Measurements from ENCODE around the gene RGS14.

Gene RGS14

GRCh38 chr5:177396807-177397206 lies 39.1 kb downstream of the RGS14 start:
- H3K27ac ChIP-seq (ENCODE audit: low read depth, low read length): no peak overlapping the region
- H3K9me3 ChIP-seq (ENCODE audit: control insufficient read depth, insufficient read depth, low read length): no peaks in the 10 kb centered on the region
- no peak overlapping the region for H3K4me2 ChIP-seq (ENCODE audit: low read length)
- H3K79me2 ChIP-seq (ENCODE audit: control insufficient read depth, low read length): no peaks in the 10 kb centered on the region
- H3F3A ChIP-seq (ENCODE audit: control insufficient read depth, insufficient read depth): peaks cover 3% of the 10 kb centered on the region
- TF ChIP-seq, protein P1, sequence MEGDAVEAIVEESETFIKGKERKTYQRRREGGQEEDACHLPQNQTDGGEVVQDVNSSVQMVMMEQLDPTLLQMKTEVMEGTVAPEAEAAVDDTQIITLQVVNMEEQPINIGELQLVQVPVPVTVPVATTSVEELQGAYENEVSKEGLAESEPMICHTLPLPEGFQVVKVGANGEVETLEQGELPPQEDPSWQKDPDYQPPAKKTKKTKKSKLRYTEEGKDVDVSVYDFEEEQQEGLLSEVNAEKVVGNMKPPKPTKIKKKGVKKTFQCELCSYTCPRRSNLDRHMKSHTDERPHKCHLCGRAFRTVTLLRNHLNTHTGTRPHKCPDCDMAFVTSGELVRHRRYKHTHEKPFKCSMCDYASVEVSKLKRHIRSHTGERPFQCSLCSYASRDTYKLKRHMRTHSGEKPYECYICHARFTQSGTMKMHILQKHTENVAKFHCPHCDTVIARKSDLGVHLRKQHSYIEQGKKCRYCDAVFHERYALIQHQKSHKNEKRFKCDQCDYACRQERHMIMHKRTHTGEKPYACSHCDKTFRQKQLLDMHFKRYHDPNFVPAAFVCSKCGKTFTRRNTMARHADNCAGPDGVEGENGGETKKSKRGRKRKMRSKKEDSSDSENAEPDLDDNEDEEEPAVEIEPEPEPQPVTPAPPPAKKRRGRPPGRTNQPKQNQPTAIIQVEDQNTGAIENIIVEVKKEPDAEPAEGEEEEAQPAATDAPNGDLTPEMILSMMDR (IDR thresholded peaks at IDR 0.05; ENCODE audit: low read depth, low read length, poor library complexity, severe bottlenecking): no peak
- TF ChIP-seq EZH2phosphoT487 (IDR thresholded peaks at IDR 0.05; ENCODE audit: borderline replicate concordance, low read length): no peak
- H3K4me3 ChIP-seq (ENCODE audit: low read length): no peak overlapping the region
- no peaks in the 10 kb centered on the region for H3K9me2 ChIP-seq (replicated peaks; ENCODE audit: control insufficient read depth, low read length)
- peaks cover 15% of the 10 kb centered on the region for H3K4me1 ChIP-seq (ENCODE audit: control insufficient read depth, low read length)
- H4K20me1 ChIP-seq (ENCODE audit: control insufficient read depth, insufficient read depth, low read depth, low read length): no peaks in the 10 kb centered on the region
- H3K27me3 ChIP-seq (ENCODE audit: control insufficient read depth, low read length): peaks cover 9% of the 10 kb centered on the region
- H3K36me3 ChIP-seq (ENCODE audit: control insufficient read depth, low read length): no peaks in the 10 kb centered on the region

GRCh38 chr5:177397875-177398390 lies 40.2 kb downstream of the RGS14 start:
- H4K20me1 ChIP-seq (ENCODE audit: control insufficient read depth, insufficient read depth, low read depth, low read length): no peaks in the 10 kb centered on the region
- H3K79me2 ChIP-seq (ENCODE audit: control insufficient read depth, low read length): no peaks in the 10 kb centered on the region
- H3K27me3 ChIP-seq (ENCODE audit: control insufficient read depth, low read length): peaks cover 20% of the 10 kb centered on the region
- no peak overlapping the region for H3K4me3 ChIP-seq (ENCODE audit: low read length)
- H3K9me2 ChIP-seq (replicated peaks; ENCODE audit: control insufficient read depth, low read length): no peaks in the 10 kb centered on the region
- H3K4me1 ChIP-seq (ENCODE audit: control insufficient read depth, low read length): peaks cover 17% of the 10 kb centered on the region
- TF ChIP-seq EZH2phosphoT487 (IDR thresholded peaks at IDR 0.05; ENCODE audit: borderline replicate concordance, low read length): no peak
- TF ChIP-seq, protein P1 (IDR thresholded peaks at IDR 0.05; ENCODE audit: low read depth, low read length, poor library complexity, severe bottlenecking): no peak
- H3K27ac ChIP-seq (ENCODE audit: low read depth, low read length): no peak overlapping the region
- H3K4me2 ChIP-seq (ENCODE audit: low read length): no peak overlapping the region
- H3K36me3 ChIP-seq (ENCODE audit: control insufficient read depth, low read length): no peaks in the 10 kb centered on the region
- H3F3A ChIP-seq (ENCODE audit: control insufficient read depth, insufficient read depth): peaks cover 3% of the 10 kb centered on the region
- no peaks in the 10 kb centered on the region for H3K9me3 ChIP-seq (ENCODE audit: control insufficient read depth, insufficient read depth, low read length)

GRCh38 chr5:177399997-177400868 lies 42.5 kb downstream of the RGS14 start, which contains the start of gene PFN3:
Gene PFN3, minus strand, starts transcription at chr5:177400661. Its CDS starts 85 bp downstream, at chr5:177400576.
- no peak within 1 kb of the TSS for H3K4me2 ChIP-seq (ENCODE audit: low read length)
- peaks cover 32% of the 10 kb centered on the region for H3K27me3 ChIP-seq (ENCODE audit: control insufficient read depth, low read length)
- no peaks in the 10 kb centered on the region for H3K9me3 ChIP-seq (ENCODE audit: control insufficient read depth, insufficient read depth, low read length)
- no peak within 1 kb of the TSS for H3K27ac ChIP-seq (ENCODE audit: low read depth, low read length)
- H3K36me3 ChIP-seq (ENCODE audit: control insufficient read depth, low read length): no peaks in the 10 kb centered on the region
- no peaks in the 10 kb centered on the region for H3K79me2 ChIP-seq (ENCODE audit: control insufficient read depth, low read length)
- H3F3A ChIP-seq (ENCODE audit: control insufficient read depth, insufficient read depth): peaks cover 3% of the 10 kb centered on the region
- TF ChIP-seq, protein P1 (IDR thresholded peaks at IDR 0.05; ENCODE audit: low read depth, low read length, poor library complexity, severe bottlenecking): no peak
- no peak for TF ChIP-seq EZH2phosphoT487 (IDR thresholded peaks at IDR 0.05; ENCODE audit: borderline replicate concordance, low read length)
- no peaks in the 10 kb centered on the region for H4K20me1 ChIP-seq (ENCODE audit: control insufficient read depth, insufficient read depth, low read depth, low read length)
- no peaks in the 10 kb centered on the region for H3K9me2 ChIP-seq (replicated peaks; ENCODE audit: control insufficient read depth, low read length)
- H3K4me1 ChIP-seq (ENCODE audit: control insufficient read depth, low read length): peaks cover 26% of the 10 kb centered on the region
- no peak within 1 kb of the TSS for H3K4me3 ChIP-seq (ENCODE audit: low read length)

Data from DOHH2 (cell line).